Heart left ventricle (tissue), 16 donors: ENCODE measurements around the gene PANK4. TPM values are rescaled to one million over a fixed set of nuclear protein-coding genes. Genes with fewer than 3 reads are reported as not detected.

Experiments
- ATAC-seq, 4 donors: fragments of 200-7000 bp; cut with Tn5 transposase; one replicate each; pipeline ENCODE4 v1.9.1; 2020 to 2022; ENCODE audit warnings: moderate library complexity in 4 of 4, mild to moderate bottlenecking in 3 of 4, moderate number of reproducible peaks in 1 of 4
- DNase-seq, 5 donors: peaks; one replicate each; pipeline ENCODE4 v3.0.0-alpha.2; 2020
- H3K27ac ChIP-seq, 12 donors: fragments of 200-600 bp; sonication (generic) in 4 of 12; one replicate each; pipeline versions ENCODE4 v1.5.0 to v1.8.0; 2016 to 2022; ENCODE audit warnings: mild to moderate bottlenecking in 2 of 12
- H3K27me3 ChIP-seq, 9 donors: fragments of 200-600 bp; sonication (generic) in 2 of 9; one replicate each; pipeline versions ENCODE4 v1.5.1 to v1.8.0; 2016 to 2022; ENCODE audit warnings: mild to moderate bottlenecking in 3 of 9
- H3K36me3 ChIP-seq, 9 donors: fragments of 200-600 bp; sonication (generic) in 2 of 9; one replicate each; pipeline versions ENCODE4 v1.5.0 to v1.8.0; 2018 to 2022; ENCODE audit warnings: mild to moderate bottlenecking in 2 of 9
- H3K4me1 ChIP-seq, 12 donors: fragments of 200-600 bp; sonication (generic) in 4 of 12; one replicate each; pipeline versions ENCODE4 v1.5.0 to v1.8.0; 2016 to 2022; ENCODE audit warnings: mild to moderate bottlenecking in 3 of 12
- H3K4me3 ChIP-seq, 12 donors: fragments of 200-600 bp; sonication (generic) in 4 of 12; one replicate each; pipeline versions ENCODE4 v1.5.0 to v1.8.0; 2017 to 2022; ENCODE audit warnings: mild to moderate bottlenecking in 9 of 12, moderate library complexity in 4 of 12
- H3K9me3 ChIP-seq, 12 donors: fragments of 200-600 bp; sonication (generic) in 4 of 12; one replicate each; pipeline versions ENCODE4 v1.5.0 to v1.8.0; 2016 to 2022; ENCODE audit warnings: mild to moderate bottlenecking in 1 of 12
- CTCF ChIP-seq, 12 donors: fragments of 200-600 bp; sonication (generic) in 4 of 12; IDR thresholded peaks; one replicate each; pipeline versions ENCODE4 v1.5.0 to v1.8.0; 2018 to 2022; ENCODE audit warnings: antibody characterized with exemption in 12 of 12, mild to moderate bottlenecking in 5 of 12
- POLR2A ChIP-seq, 2 donors: fragments of 450-650 bp; IDR thresholded peaks; one replicate each; pipeline ENCODE4 v1.6.1; 2017; ENCODE audit warnings: antibody characterized with exemption in 2 of 2, mild to moderate bottlenecking in 2 of 2, moderate library complexity in 2 of 2
- WGBS, 4 donors: extraction: QIAGEN DNeasy Blood & Tissue Kit in 2 of 4; methylation state at CpG; one replicate each; pipeline versions ENCODE4 v1.1.5 to v1.1.7; 2013 to 2018; 5-methylcytosine and 5-hydroxymethylcytosine counted together
- intact Hi-C, 10 donors: fragments of 100-400 bp; cut with DNase I; formaldehyde crosslinking; loops; one replicate each; pipeline versions ENCODE4 v1.11.1 to v1.14.2; 2022
- polyA plus RNA-seq, 2 donors: library from polyadenylated mRNA; stranded (reverse); fragments of 200-250 nt; gene quantifications; one replicate each; pipeline ENCODE4 v1.2.3, GENCODE V29; 2013
- total RNA-seq, 9 donors: library from RNA; depleted of rRNA in 2 of 9; stranded (reverse); fragments of >200 nt in 2 of 9; fragmentation: NEBNext Ultra II Directional in 3 of 9; extraction: Animal tissue kit (Norgen Biotek cat#: 25700) in 3 of 9; gene quantifications; one replicate each; pipeline versions ENCODE4 v1.1.0 to v1.2.4, GENCODE V29; 2016 to 2023
- donor health status: ischemic (EF 13 %, LVEDD 7.1; RV severe dilation, severe dysfunction).
- donor health status: healthy with polysubstance abuse.
- donor health status: DM: no; HTN: yes; CAD: no.
- donor health status: DM: no; HTN: no; CAD: no.
- donor health status: ischemic (EF 25% LVEDD 6.9; RV normal size, moderate dysfunction).
- donor health status: ischemic (EF 25% LVEDD 5.7; RV mildly dilated, moderate dysfunction).
- donor health status: healthy.
- donor health status: DM: yes; HTN: yes; CAD: no.
- donor health status: ischemic (EF 35%, LVEDD 5.7; RV mildly dilated, moderate dysfunction).
- donor health status: nonischemic (EF 11% LVEDD 7.7; RV severe dilation, severe dysfunction).
- donor health status: DM: yes; HTN: yes; CAD: no.
- donor health status: PGD.
- donor health status: ischemic (EF 29% LVEDD 5.4; RV normal size, mild dysfunction).
- donor health status: nonischemic (EF 23%, LVEDD 6.1; RV moderate dilation, normal function).

PANK4 gene
- total and polyA plus RNA-seq, 11 donors = 27.2 to 43.0 (median 34.4) TPM

GRCh38 chr1:2502661-2503553 is 23.5 kb downstream of the PANK4 start:
- no peaks in the 10 kb centered on the region for H3K9me3 ChIP-seq
- H3K4me1 ChIP-seq = peaks cover 0 to 23% (median 6%) of the 10 kb centered on the region in 12 donors
- peaks cover 4 to 64% (median 22%) of the 10 kb centered on the region in 9 donors for H3K27me3 ChIP-seq
- no peak for ATAC-seq
- peaks cover 0 to 6% (median 2%) of the 10 kb centered on the region in 9 donors for H3K36me3 ChIP-seq
- no peak for TF ChIP-seq POLR2A (IDR thresholded peaks at IDR 0.05)
- no peak for TF ChIP-seq CTCF (IDR thresholded peaks at IDR 0.05)
- H3K4me3 ChIP-seq = no peak overlapping the region
- H3K27ac ChIP-seq = no peak overlapping the region
- no peak for DNase-seq
- intact Hi-C loops = no loop called here
- 69 to 81% (median 75%) methylated on average over 19 to 36 of the region's 36 CpGs for WGBS, 4 donors

- H3K4me1 ChIP-seq = peaks cover 0 to 23% (median 6%) of the 10 kb centered on the region in 12 donors
- H3K27me3 ChIP-seq = peaks cover 4 to 64% (median 22%) of the 10 kb centered on the region in 9 donors
- DNase-seq (no peak), ATAC-seq (no peak)
- intact Hi-C loops = no loop called here
- no peak for TF ChIP-seq POLR2A (IDR thresholded peaks at IDR 0.05)
- TF ChIP-seq CTCF (IDR thresholded peaks at IDR 0.05) = no peak
- H3K9me3 ChIP-seq = no peaks in the 10 kb centered on the region
- H3K27ac ChIP-seq = no peak overlapping the region
- WGBS, 4 donors = 83 to 89% (median 87%) methylated on average over 2 to 34 of the region's 34 CpGs
- no peaks in the 10 kb centered on the region for H3K36me3 ChIP-seq
- H3K4me3 ChIP-seq = no peak overlapping the region
These were observed 24.2 kb downstream of the PANK4 start for GRCh38 chr1:2502210-2502609.

GRCh38 chr1:2501820-2502119 is 24.6 kb downstream of the PANK4 start:
- Histone ChIP-seq H3K9me3 (no peaks in the 10 kb centered on the region), H3K4me3 (no peak overlapping the region), H3K4me1 (peaks cover 0 to 20% (median 5%) of the 10 kb centered on the region in 12 donors), H3K27me3 (peaks cover 4 to 64% (median 22%) of the 10 kb centered on the region in 9 donors), H3K36me3 (no peaks in the 10 kb centered on the region), H3K27ac (no peak overlapping the region)
- TF ChIP-seq POLR2A (IDR thresholded peaks at IDR 0.05) (no peak), CTCF (IDR thresholded peaks at IDR 0.05) (no peak)
- intact Hi-C loops = no loop called here
- ATAC-seq = no peak
- WGBS, 4 donors = 45 to 74% (median 65%) methylated on average over 4 to 7 of the region's 7 CpGs; no CpG with 5 or more reads in 1 of the 4 donors
- DNase-seq = no peak

- ATAC-seq = no peak
- Histone ChIP-seq H3K27me3 (peaks cover 4 to 64% (median 22%) of the 10 kb centered on the region in 9 donors), H3K4me1 (peaks cover 0 to 15% (median 5%) of the 10 kb centered on the region in 12 donors), H3K36me3 (no peaks in the 10 kb centered on the region), H3K9me3 (no peaks in the 10 kb centered on the region), H3K4me3 (no peak overlapping the region), H3K27ac (no peak overlapping the region)
- TF ChIP-seq POLR2A (IDR thresholded peaks at IDR 0.05) = no peak
- TF ChIP-seq CTCF (IDR thresholded peaks at IDR 0.05) = no peak
- intact Hi-C loops = no loop called here
- WGBS, 4 donors = 66 to 74% (median 69%) methylated on average over 21 to 28 of the region's 28 CpGs
- no peak for DNase-seq
These were observed 25.2 kb downstream of the PANK4 start for GRCh38 chr1:2501041-2501819.
